ENCODE data around the gene C9.
"Not testable (repeated sequence)": the region's sequence is repeated elsewhere in the genome, so short reads cannot be mapped to it uniquely, and the experiment has no call there.

Gene C9

DNA sequence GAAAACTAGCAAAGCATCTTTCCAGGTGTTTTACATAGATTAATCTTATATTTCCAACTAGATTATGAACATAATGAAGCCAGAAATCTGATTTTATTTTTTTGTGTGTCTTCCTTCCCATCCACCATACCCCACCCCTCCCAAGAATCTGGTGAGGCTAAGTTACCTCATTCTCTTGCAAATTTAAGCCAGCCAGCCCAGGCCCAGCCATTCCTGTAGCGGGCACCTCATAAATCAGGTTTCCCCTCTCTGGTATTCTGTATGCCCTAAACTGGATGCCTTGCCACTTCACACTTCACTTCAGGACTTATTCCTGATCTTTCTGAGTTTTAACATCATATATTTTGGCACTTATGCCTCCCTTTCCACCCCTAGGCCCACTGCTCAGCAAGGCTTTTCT, 21.8 kb downstream of the C9 start:
- POLR2A ChIA-PET = no interaction called here

DNA sequence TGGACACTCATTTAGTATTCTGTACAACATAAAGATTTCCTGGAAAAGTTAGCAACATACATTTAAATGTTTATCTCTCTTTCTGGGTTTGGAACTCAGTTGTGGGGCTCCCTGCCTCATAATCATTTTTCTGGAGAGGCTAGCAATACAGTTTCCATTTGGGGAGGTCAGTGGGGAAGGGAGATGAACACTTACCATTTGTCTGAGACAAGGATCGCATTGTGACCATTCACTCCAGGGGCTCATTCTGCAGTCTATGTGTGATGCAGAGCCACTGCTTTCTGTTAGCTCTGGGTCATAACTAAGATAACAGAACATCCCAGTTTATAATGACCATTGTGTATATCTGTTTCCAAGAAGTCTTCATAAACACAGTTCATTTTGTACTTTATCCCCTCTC, 22.4 kb downstream of the C9 start:
- CTCF ChIA-PET = no interaction called here
- POLR2A ChIA-PET = no interaction called here
- no peak for DNase-seq (ENCODE audit: extremely low spot score)
- TF ChIP-seq, protein P1, sequence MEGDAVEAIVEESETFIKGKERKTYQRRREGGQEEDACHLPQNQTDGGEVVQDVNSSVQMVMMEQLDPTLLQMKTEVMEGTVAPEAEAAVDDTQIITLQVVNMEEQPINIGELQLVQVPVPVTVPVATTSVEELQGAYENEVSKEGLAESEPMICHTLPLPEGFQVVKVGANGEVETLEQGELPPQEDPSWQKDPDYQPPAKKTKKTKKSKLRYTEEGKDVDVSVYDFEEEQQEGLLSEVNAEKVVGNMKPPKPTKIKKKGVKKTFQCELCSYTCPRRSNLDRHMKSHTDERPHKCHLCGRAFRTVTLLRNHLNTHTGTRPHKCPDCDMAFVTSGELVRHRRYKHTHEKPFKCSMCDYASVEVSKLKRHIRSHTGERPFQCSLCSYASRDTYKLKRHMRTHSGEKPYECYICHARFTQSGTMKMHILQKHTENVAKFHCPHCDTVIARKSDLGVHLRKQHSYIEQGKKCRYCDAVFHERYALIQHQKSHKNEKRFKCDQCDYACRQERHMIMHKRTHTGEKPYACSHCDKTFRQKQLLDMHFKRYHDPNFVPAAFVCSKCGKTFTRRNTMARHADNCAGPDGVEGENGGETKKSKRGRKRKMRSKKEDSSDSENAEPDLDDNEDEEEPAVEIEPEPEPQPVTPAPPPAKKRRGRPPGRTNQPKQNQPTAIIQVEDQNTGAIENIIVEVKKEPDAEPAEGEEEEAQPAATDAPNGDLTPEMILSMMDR (IDR thresholded peaks at IDR 0.05; ENCODE audit: control extremely low read depth, extremely low read depth, low read depth, missing control alignments) = no peak

More for the DNA sequence above, 21.8 kb downstream of the C9 start:
- TF ChIP-seq, protein P1 (IDR thresholded peaks at IDR 0.05; ENCODE audit: control extremely low read depth, extremely low read depth, low read depth, missing control alignments) = no peak
- no peak for DNase-seq (ENCODE audit: extremely low spot score)
- CTCF ChIA-PET = no interaction called here

DNA sequence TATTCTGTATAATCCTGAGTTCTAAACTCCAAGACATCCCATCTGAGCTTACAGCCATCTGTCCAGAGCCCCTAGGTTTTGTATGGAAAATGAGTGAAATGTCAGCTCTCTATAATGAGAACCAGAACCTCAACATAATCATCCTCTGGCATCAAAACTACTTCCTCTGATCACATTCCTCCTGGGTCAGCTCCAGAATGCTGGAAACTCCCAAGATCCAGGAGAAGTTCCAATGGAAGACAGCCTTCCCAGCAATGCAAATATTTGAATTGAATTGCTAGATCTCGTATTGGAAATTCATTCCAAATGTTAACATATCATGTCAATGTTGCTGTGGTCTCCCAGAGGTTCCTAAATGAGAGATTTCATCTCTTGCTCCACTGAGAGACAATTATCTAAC, 23.8 kb downstream of the C9 start:
- ChIA-PET CTCF (no interaction called here), POLR2A (no interaction called here)
- TF ChIP-seq, protein P1 (IDR thresholded peaks at IDR 0.05; ENCODE audit: control extremely low read depth, extremely low read depth, low read depth, missing control alignments) = no peak
- no peak for DNase-seq (ENCODE audit: extremely low spot score)

DNA sequence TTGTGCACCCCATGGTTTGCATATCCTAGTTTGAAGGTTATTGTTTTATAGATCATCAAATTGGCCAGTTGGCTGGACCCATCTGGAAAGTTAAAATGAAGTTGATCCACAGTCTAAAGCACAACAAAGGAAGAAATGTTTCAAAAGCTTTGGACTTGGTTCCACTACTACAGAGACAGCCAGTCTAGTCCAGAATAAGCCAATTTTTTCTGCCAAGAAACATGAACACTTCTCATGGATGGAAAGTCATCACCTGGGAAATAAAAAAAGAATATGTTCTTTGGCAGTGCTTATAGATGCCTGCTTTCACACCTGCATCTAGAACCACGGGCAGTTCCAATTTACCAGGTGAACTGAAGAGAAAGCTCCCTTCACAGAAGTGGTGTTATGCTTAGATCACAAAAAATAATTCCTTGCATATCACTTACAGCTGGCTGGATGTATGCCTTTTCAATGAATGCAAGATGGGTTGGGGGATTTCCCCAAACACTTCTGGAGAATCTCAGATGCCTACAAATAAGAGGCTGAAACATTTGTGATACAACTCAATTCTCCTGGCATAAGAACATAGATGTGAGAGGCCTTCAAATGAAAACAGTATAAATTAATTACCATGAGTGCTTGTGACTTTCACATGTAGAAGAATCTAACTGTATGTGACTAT, 26.9 kb downstream of the C9 start:
- no peak for DNase-seq (ENCODE audit: extremely low spot score)
- ChIA-PET POLR2A (no interaction called here), CTCF (no interaction called here)
- TF ChIP-seq, protein P1 (IDR thresholded peaks at IDR 0.05; ENCODE audit: control extremely low read depth, extremely low read depth, low read depth, missing control alignments) = no peak

DNA sequence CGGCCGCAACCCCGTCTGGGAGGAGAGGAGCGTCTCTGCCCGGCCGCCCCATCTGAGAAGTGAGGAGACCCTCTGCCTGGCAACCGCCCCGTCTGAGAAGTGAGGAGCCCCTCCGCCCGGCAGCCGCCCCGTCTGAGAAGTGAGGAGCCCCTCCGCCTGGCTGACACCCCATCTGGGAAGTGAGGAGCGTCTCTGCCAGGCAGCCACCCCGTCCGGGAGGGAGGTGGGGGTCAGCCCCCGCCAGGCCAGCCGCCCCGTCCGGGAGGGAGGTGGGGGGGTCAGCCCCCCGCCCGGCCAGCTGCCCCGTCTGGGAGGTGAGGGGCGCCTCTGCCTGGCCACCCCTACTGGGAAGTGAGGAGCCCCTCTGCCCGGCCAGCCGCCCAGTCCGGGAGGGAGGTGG, 30.0 kb downstream of the C9 start:
- POLR2A ChIA-PET; CTCF ChIA-PET; DNase-seq (ENCODE audit: extremely low spot score): not testable (repeated sequence)

DNA sequence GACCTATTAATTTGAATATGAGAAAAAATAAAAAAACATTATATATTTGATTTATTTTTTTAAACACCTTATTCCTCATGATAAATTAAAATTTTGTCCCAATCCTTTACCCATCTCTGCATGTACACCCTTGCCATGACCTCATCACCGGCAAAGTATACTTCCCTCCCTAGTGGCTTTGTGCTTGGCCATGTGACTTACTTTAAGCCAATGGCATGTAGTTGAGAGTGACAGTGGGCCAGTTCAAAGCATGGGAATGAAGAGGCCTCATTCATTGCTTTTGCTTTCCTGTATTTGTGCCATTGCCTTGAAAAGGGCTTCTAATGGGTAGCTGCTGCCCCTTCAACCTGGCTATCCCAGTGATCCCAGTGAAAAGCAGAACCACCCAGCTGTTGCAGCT, 31.2 kb downstream of the C9 start:
- DNase-seq (ENCODE audit: extremely low spot score) = no peak
- CTCF ChIA-PET = no interaction called here
- TF ChIP-seq, protein P1 (IDR thresholded peaks at IDR 0.05; ENCODE audit: control extremely low read depth, extremely low read depth, low read depth, missing control alignments) = no peak
- POLR2A ChIA-PET = no interaction called here

DNA sequence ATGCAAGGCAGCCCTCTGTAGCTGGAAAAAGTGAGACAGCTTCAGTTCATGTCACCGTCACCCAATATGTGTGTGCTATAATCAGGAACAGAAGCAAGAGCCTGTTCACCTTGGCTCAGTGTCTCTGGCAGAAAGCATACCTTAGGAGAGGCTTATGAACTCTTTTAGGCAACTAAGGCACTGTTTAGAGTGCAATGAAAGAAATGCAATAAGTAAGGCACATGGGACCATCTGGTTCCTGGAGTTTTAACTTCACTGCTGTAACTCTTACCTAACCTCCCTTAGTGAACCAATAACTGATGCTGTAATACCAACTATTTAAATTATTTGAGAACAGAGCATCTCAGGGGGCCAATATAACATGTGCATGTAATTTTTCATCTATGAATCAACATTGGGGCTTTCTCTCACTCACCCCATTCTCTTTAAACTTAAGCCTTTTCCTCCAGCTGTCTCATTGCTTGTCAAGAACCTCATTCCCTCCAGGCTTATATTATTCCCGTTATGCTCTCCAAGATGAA, 32.4 kb downstream of the C9 start:
- TF ChIP-seq, protein P1 (IDR thresholded peaks at IDR 0.05; ENCODE audit: control extremely low read depth, extremely low read depth, low read depth, missing control alignments) = no peak
- CTCF ChIA-PET = interaction anchor here (1.3 kb wide), 1 partner anchor 25 kb away, joined by 3 read pairs; no protein-coding TSS in a partner anchor
- no peak for DNase-seq (ENCODE audit: extremely low spot score)
- POLR2A ChIA-PET = no interaction called here
